Spleen (tissue), 7 donors: ENCODE data around the gene UBE2L3.
"Not testable (repeated sequence)": the region's sequence is repeated elsewhere in the genome, so short reads cannot be mapped to it uniquely, and the experiment has no call there.

ENCODE experiments used
- CTCF ChIP-seq, 11 experiments: fragments of 200-600 bp in 7 of 11; fragments of 450-650 bp in 4 of 11; sonication (generic) in 4 of 11; IDR thresholded peaks in 8 of 11; conservative IDR thresholded peaks in 3 of 11; 1 replicate in 7 of 11; 2 replicates in 4 of 11; pipeline versions ENCODE4 v1.4.0 to v1.8.0; 2016 to 2021; ENCODE audit warnings: antibody characterized with exemption in 11 of 11, inconsistent platforms in 4 of 11, mild to moderate bottlenecking in 1 of 11
- POLR2AphosphoS5 ChIP-seq, 3 donors: sonication (generic); formaldehyde crosslinking; IDR thresholded peaks; one replicate each; pipeline ENCODE4 v1.5.1; 2017; ENCODE audit warnings: antibody characterized with exemption in 3 of 3
- donor health status: DM: no; HTN: no; CAD: no; lungs with moderate emphysema.
- donor health status: DM: no; HTN: no; CAD: no.
- donor health status: DM: no; HTN: no; CAD: no.

- TF ChIP-seq CTCF (IDR thresholded peaks at IDR 0.05 in 8 of 11, conservative IDR thresholded peaks at IDR 0.05 in 3 of 11); POLR2AphosphoS5 (IDR thresholded peaks at IDR 0.05): not testable (repeated sequence)
Observed at GRCh38 chr22:21532863-21533648, 34.5 kb upstream of the UBE2L3 start.
